Progenitor cell of endocrine pancreas (in vitro differentiated cells): ENCODE data around the gene CORO2B. TPM values are rescaled to one million over a fixed set of nuclear protein-coding genes. Genes with fewer than 3 reads are reported as not detected.

Experiments used
- DNase-seq: peaks from one replicate; pipeline ENCODE4 v3.0.0; 2021; ENCODE audit warnings: low spot score; ENCODE audit not compliant: unreplicated experiment
- H3K27ac Mint-ChIP-seq: 2 replicates; pipeline ENCODE4 v1.8.0; 2021; ENCODE audit warnings: mild to moderate bottlenecking, moderate library complexity, mixed read lengths
- H3K27me3 Mint-ChIP-seq: 2 replicates; pipeline ENCODE4 v1.8.0; 2021; ENCODE audit warnings: mixed read lengths
- H3K36me3 Mint-ChIP-seq: 2 replicates; pipeline ENCODE4 v1.8.0; 2022; ENCODE audit warnings: mixed read lengths; ENCODE audit not compliant: insufficient read depth
- H3K4me1 Mint-ChIP-seq: 2 replicates; pipeline ENCODE4 v1.8.0; 2021; ENCODE audit warnings: low read depth, mixed read lengths
- H3K4me3 Mint-ChIP-seq: 2 replicates; pipeline ENCODE4 v1.8.0; 2021; ENCODE audit warnings: low read depth, mild to moderate bottlenecking, moderate library complexity, mixed read lengths
- H3K9me3 Mint-ChIP-seq: 2 replicates; pipeline ENCODE4 v1.8.0; 2021; ENCODE audit warnings: low read depth, mixed read lengths
- total RNA-seq: library from RNA; stranded (reverse); gene quantifications from 2 replicates; pipeline ENCODE4 v1.2.1, GENCODE V29; 2021
- TF ChIP-seq, protein P1 (sequence below): fragments of 200-600 bp; sonication (generic); IDR thresholded peaks from one replicate; pipeline ENCODE4 v1.5.0; 2021; ENCODE audit warnings: antibody characterized with exemption, mild to moderate bottlenecking; ENCODE audit not compliant: unreplicated experiment

Gene CORO2B
- total RNA-seq, 1 donor from 2014 or later, result 1.5 TPM

DNA sequence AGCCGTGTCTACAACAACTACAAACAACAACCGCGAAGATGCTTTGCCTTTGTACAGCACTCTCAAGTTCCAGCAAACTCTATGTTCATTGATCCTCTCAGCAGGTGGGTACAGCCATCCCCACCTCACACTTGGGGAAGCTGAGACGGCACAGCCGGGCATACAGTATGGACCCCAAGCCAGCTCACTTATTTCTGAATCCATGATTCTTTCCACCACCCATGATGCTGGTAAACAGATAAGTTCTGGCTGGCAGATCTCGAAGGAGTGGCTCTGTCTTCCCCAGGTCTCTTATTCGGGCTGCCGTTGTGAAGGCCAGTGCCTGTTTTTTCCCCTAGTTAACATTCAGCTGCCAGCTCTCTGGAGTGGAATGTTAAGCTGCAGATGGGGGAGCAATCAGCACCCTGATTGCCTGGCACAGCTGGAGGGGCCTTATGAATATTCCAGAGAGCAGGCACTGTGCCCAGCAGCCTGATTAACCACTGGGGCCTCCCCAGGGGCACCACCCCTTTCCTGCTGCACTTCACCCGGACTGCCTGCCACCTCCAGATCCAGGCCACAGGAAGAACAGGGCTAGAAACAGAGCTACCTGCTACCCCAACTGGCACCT, 73.2 kb downstream of the CORO2B start:
- no peaks in the 10 kb centered on the region for H3K9me3 Mint-ChIP-seq
- H3K27me3 Mint-ChIP-seq, result peaks cover 30% of the 10 kb centered on the region
- no peaks in the 10 kb centered on the region for H3K36me3 Mint-ChIP-seq
- DNase-seq, result no peak
- no peaks in the 10 kb centered on the region for H3K4me1 Mint-ChIP-seq
- no peak overlapping the region for H3K27ac Mint-ChIP-seq
- no peak overlapping the region for H3K4me3 Mint-ChIP-seq
- TF ChIP-seq, protein P1, sequence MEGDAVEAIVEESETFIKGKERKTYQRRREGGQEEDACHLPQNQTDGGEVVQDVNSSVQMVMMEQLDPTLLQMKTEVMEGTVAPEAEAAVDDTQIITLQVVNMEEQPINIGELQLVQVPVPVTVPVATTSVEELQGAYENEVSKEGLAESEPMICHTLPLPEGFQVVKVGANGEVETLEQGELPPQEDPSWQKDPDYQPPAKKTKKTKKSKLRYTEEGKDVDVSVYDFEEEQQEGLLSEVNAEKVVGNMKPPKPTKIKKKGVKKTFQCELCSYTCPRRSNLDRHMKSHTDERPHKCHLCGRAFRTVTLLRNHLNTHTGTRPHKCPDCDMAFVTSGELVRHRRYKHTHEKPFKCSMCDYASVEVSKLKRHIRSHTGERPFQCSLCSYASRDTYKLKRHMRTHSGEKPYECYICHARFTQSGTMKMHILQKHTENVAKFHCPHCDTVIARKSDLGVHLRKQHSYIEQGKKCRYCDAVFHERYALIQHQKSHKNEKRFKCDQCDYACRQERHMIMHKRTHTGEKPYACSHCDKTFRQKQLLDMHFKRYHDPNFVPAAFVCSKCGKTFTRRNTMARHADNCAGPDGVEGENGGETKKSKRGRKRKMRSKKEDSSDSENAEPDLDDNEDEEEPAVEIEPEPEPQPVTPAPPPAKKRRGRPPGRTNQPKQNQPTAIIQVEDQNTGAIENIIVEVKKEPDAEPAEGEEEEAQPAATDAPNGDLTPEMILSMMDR, result no peak

DNA sequence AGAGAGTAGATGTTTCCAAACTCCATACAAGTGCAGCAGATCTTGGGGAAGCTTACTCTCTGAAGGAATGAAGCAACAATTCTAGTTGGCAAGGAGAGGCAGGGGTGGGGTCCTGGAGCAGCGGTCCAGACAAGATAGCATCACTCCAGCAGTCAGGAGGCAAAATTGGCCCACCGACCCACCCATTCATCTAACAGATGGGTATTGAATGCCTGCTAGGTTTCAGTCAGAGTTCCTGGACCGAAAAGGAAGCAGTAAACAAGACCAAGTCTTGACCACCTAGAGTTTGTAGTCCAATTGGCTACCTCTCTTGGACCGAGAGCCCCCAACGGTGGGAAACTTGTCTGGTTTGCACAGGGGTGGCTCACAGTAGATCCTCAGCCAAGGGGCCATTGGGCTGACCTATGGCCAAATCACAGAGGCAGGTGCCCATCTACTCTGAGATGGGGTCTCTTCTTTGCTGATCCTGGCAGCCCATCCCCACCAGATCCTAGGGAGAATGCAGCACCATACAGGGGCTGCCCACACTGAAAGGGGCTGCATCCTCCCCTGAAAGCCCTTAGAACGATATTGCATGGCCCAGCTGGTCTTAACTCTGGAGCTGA, 74.3 kb downstream of the CORO2B start:
- no peak for DNase-seq
- no peak overlapping the region for H3K27ac Mint-ChIP-seq
- H3K4me1 Mint-ChIP-seq, result no peaks in the 10 kb centered on the region

DNA sequence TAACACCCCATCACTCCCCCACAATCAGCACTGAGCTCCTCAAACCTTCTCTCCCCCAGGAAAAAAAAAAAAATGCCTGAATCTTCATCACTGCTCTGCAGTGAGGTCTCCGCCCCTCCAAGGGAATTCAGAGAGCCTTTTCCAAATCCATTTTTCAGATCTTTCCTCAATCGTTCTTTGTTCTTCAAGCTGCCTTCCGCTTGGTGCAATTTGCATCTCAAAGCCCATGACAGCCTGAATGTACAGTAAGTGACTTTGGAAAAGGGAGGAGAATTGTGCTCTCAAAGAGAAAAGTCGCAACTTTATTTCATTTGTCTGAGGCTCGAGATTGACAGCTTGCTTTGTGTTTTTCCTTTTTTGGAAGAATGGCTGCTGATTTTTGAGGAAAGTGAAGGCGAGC, 75.0 kb downstream of the CORO2B start:
- no peak overlapping the region for H3K27ac Mint-ChIP-seq
- peaks cover 30% of the 10 kb centered on the region for H3K27me3 Mint-ChIP-seq
- no peak for DNase-seq
- H3K4me3 Mint-ChIP-seq, result no peak overlapping the region
- no peaks in the 10 kb centered on the region for H3K9me3 Mint-ChIP-seq
- no peaks in the 10 kb centered on the region for H3K36me3 Mint-ChIP-seq
- TF ChIP-seq, protein P1, result no peak
- H3K4me1 Mint-ChIP-seq, result no peaks in the 10 kb centered on the region

More for the DNA sequence above, 74.3 kb downstream of the CORO2B start:
- no peaks in the 10 kb centered on the region for H3K36me3 Mint-ChIP-seq
- no peak overlapping the region for H3K4me3 Mint-ChIP-seq
- H3K9me3 Mint-ChIP-seq, result no peaks in the 10 kb centered on the region
- TF ChIP-seq, protein P1, result no peak
- H3K27me3 Mint-ChIP-seq, result peaks cover 30% of the 10 kb centered on the region

DNA sequence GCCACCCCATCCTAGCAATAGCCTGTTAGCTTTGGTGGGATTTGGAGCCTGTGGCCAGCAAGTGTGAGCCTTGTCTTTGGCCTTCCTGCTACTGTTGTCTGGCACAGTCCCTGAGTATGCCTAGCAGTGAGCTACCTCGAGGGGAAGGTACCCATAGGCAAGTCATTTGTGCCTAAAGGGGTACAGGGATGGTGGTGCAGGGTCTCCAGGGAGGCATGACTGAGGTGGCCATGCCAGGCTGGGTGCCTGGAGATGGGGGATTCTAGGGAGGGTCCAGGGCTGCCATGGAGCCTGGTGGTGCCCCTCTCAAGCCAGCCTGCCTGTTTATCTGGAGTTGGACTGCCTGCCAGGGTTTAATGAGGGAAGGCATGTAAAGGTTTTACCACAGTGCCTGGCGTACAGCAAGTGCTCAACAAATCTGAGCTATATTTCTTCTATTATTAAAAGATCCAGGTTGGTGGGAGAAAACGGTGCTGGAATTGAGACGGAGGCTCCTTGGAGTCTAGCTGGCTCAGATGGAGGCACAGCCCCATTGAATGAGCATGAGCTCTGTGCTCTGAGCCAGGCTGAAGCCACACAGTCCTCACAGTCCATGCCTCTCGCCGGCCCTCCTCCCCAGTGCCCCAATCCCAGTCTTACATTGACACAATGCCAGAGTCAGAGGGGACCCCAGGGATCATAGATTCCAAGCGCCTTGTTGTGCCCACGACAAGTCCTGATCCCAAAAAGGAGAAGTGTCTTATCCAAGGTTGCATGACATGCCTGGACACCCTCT, 76.2 kb downstream of the CORO2B start:
- H3K27me3 Mint-ChIP-seq, result peaks cover 30% of the 10 kb centered on the region
- no peaks in the 10 kb centered on the region for H3K9me3 Mint-ChIP-seq
- H3K4me3 Mint-ChIP-seq, result no peak overlapping the region
- no peak for DNase-seq
- TF ChIP-seq, protein P1, result no peak
- no peak overlapping the region for H3K27ac Mint-ChIP-seq
- H3K4me1 Mint-ChIP-seq, result no peaks in the 10 kb centered on the region
- H3K36me3 Mint-ChIP-seq, result no peaks in the 10 kb centered on the region

DNA sequence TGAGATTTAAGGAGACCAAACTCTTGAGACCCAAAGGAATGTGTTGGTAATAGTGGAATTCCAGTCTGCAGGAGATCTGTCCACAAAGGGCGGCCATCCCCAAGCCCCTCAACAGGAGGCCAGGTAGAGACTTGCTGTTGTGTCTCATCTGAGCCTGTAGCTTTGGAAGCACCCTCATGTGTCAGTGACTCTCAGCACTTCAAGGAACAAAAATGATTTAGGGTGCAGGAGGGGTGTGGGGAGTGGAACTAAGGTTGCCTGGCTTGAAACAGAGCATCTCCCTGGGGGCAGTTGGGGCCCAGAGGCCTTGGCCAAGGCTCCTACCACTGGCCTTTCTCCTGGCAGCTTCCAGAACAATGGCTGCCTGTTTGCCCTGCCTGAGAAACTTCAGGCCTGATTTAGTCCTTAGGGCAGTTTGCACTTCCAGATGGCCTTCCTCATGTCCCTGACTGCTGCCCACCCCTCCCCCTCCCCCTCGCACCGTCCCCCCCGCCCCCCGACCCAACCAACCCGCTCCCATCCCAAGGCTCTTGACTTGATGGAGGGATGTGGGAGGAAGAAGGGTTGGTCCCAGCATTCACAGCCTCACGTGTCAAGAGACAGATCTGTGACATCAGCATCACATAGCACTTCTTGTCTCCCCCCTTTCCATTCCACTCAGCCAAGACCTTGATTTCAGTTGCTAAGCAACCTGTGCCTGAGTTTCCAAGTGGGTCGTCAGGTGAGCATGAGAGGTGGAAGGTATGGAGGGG, 77.1 kb downstream of the CORO2B start:
- no peak overlapping the region for H3K4me3 Mint-ChIP-seq
- no peak for DNase-seq
- H3K36me3 Mint-ChIP-seq, result no peaks in the 10 kb centered on the region
- peaks cover 27% of the 10 kb centered on the region for H3K27me3 Mint-ChIP-seq
- no peak overlapping the region for H3K27ac Mint-ChIP-seq
- no peaks in the 10 kb centered on the region for H3K9me3 Mint-ChIP-seq
- no peaks in the 10 kb centered on the region for H3K4me1 Mint-ChIP-seq
- TF ChIP-seq, protein P1, result no peak
